Glomerular endothelial cell (primary cell): ENCODE data around the gene SUMF1. TPM values are rescaled to one million over a fixed set of nuclear protein-coding genes. Genes with fewer than 3 reads are reported as not detected.

ENCODE experiments used
- total RNA-seq: library from RNA; depleted of rRNA; stranded (reverse); fragments of >200 nt; gene quantifications from 2 replicates; pipeline ENCODE4 v1.2.3, GENCODE V29; 2015

The SUMF1 gene
- total RNA-seq, 1 donor from 2014 or later, result 55.5 TPM

Other genes with a start within 250 kb of the SUMF1 start
- gene SETMAR, start 163.9 kb downstream of the SUMF1 start, total RNA-seq, result 9.6 and 12.4 TPM in 2 replicates
- 12.5 and 16.7 TPM in 2 replicates for gene ITPR1, start 26.1 kb upstream of the SUMF1 start, total RNA-seq